CD4-positive, alpha-beta T cell treated with Interleukin-12 subunit alpha and Interleukin-12 subunit beta, for 1 hour (primary cell): ENCODE results near the gene ARAP3.

Source experiments
- DNase-seq: peaks from one replicate; pipeline ENCODE4 v3.0.0-alpha.2; 2020

Gene ARAP3

DNA sequence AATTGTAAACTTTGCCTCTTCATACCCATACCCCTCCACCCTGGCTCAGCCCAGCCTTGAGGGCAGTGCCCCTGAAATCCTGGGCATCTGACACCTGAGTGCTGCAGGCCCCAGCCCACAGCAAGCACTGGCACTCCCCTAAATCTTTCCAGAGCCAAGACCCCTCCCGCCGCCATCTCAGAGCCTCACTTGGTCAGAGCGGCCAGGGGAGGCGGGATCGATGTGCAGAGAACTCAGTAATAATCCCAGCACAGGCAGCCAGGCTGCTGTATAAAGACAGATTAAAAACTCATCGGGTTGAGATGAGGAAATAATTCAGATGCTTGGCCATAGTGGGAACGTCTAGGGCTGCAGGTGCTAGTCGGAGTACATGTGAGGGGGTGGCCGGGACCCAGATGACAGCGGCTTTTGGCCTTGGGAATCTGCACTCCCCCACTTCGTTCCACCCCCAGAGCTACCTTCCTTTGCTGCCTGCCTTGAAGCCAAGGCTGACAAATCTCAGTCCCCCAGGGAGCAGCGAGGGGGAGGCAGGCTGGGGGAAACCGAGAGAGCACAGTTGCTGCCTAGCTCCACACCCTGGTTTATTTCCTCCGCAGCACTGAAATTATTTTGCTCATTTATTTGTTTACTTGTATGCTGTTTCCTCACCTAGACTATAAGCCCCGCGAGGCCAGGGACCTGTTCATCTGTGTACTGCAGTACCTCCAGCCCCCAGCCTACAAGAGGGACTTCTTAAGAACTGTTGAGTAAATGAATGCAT is 19.5 kb upstream of the ARAP3 start:
- DNase-seq: no peak

DNA sequence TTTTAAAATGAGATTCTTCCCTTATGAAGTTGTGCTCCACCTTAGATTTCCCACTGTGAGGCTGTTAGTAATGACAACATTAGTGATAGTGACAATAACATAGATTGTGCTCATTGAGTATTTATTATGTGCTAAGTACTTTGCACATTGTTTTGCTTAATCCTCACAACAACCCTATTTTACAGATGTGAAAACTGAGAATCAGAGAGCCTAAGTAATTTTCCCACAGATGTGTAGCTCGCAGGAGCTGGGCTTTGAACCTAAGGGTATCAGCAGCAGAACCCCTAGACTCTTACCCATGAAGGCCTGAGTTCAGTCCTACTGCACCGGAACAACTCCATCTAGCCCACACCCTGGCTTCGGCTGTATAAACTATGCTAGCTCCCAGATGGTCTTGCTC is 15.6 kb upstream of the ARAP3 start:
- DNase-seq: no peak

DNA sequence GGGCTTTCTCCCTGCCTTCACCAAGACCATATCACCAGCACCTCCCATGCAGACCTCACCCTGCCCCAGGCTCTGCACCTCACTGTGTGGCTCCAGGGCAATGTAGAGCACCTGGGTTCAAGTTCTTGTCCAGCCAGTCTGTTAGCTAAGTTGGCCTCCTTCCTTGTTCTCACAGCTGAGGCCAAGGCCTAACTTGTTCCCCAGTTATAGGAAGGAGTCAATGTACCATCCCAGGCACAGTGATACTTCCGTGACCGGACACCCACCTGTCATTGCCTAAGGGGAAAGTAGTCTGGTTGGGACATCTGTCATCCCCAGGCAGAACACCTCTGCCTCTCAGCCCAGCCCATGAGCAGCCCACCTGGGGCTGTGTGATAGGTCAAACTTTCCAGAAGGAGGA is 14.4 kb upstream of the ARAP3 start:
- no peak for DNase-seq

DNA sequence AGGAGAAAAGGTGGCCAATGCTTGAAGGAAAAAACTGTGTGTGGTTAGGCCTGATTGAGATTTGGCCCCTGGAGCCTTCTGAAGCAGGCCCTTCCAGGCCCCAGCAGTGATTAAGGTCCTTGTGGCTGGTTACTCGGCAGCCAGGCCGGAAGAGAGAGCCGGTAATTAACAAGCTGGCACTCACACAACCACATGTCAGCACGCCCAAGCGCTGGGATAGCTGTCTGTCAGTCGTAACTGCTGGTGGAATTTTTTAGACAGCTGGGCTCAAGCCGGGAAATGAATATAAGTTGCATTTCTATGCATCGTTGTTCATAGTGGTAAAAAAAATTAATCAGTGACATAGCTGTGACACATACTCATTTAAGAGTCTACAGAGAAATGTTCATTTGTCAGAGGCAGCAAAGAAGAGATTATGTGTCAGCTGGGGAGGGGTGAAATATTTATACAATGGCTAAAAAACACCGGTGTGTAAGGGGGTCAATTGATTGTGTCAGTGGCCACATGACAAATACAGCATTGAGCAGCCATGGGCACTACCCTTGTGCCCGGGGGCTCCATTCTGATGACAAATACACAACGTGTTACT is 13.7 kb upstream of the ARAP3 start:
- DNase-seq: no peak

DNA sequence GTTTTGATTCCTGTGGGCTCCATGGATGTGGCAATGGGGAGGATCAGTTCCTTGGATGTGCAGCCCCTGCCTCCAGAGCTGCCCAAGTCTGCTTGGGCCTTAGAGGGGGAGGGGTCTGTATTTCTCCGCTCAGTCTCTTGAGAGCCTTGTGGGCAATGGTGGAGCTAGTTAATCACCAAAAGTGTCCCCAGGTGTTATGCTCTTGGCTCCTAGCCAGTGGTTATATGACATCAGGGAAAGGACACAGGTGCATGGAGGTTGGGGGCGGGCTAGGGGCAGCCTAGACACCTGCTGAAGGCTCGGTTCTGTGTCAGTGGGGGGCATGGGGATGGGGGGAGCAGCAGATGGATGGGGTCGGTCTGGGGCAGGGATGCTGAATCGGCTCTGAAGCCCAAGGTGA is 12.4 kb upstream of the ARAP3 start:
- no peak for DNase-seq

DNA sequence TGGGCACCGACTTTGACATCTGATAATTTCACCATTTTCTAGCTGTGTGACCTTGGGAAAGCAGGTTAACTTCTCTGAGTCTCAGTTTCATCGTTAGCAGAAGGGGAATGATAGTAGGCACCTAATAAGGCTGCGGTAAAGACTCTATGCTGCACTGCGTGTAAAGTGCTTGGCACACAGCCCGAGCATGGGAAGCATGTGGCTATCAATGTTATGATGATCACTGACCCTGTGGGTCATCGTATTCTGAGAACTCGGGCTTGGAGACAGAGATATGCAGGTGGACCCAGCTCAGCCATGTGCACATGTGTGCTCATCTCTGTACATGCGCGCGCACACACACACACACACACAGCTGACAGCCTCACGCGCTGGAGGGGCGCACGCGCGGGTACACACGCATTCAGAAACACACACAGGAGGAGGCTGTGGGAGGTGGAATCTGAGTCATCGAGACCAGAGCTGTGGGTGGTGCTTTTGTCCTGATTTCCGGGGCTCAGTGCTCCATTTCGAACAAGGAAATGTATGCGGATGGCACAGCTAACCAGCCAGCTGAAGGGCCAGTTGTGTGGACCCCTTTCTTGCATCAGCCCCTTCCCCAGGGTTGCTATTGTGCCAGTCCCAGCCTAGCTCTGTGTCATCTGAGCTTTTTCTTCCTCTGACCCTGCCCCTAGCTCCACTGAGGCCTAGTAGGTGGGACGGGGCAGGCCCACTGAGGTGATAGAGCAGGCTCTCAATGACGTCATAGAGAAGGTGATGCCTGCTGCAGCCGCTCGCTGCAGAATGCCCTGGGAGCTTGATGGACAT is 11.1 kb upstream of the ARAP3 start:
- DNase-seq: peak; percentile 74

DNA sequence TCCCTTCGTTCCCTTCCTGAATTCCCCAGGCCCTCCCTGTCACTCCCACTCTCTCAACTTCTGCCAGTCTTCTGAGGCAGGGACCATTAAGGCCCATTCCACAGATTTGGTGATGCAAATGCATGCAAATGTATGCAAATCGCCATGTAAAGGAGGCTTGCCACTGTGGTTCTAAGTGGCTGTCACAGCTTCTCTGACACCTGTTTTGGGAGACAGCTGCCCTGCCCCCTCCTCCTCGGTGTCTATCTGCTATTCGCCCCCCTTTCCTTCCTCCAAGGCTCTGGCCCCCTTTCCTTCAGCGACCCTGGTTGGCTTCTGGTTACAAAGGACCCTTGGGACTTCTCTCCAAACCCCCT is 10.5 kb upstream of the ARAP3 start:
- DNase-seq: no peak

DNA sequence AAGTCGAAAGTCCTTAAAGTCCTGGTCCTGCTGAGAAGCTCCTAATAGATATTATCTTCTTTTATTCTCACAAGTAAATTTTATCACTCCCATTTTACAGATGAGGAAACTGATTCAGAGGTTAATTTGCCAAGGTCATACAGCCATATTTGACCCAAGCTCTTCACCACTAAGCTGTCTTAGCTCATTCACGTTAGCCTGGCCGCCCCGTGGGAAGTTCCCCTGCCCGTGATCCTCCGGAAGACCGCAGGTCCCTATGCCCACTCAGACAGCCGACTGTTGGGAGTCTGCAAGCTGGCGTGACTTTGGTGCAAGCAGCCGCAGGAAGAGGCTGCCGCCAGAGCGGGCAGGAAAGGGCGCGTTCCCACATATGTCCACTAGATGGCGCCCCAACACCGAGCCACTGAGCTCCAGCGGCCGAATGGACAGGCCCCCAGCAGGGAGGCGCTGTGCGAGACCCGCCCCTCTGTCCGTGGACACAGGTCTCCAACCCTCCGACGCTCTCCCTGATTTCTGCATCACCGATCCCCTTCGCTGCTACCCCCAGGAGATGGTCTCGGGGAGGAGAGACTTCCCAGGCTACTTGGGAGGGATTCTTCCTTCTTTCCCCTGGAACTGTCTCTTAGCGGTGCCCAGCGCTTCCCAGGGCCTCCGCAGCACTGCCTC is 10.0 kb upstream of the ARAP3 start:
- DNase-seq: peak; percentile 88

DNA sequence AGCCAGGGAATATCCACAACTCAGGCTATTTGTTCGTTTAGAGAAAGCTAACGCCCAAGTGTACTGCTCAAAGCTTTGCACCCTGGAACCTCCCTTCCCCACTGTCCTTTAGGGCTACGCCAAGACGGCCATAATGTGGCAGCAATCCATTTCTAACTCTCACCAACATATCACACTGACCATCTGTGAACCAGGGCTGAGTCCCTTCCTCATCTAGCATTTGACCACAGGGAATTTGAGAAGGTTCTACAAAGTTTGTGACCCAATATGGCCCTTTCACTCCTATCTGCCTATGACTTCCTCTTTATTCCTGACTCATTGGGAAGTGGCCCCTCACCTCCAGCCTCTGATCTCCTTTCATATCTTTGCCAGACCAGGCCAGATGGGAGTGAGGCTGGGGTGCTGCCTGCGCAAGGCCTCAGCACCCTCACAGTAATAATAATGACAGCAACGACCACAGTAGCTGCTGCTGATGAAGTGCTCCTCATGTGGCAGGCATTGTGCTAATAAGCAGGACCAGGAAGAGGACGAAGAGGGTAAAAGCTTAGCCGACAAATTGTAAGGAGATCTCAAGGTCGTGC is 9.3 kb upstream of the ARAP3 start:
- DNase-seq: no peak

DNA sequence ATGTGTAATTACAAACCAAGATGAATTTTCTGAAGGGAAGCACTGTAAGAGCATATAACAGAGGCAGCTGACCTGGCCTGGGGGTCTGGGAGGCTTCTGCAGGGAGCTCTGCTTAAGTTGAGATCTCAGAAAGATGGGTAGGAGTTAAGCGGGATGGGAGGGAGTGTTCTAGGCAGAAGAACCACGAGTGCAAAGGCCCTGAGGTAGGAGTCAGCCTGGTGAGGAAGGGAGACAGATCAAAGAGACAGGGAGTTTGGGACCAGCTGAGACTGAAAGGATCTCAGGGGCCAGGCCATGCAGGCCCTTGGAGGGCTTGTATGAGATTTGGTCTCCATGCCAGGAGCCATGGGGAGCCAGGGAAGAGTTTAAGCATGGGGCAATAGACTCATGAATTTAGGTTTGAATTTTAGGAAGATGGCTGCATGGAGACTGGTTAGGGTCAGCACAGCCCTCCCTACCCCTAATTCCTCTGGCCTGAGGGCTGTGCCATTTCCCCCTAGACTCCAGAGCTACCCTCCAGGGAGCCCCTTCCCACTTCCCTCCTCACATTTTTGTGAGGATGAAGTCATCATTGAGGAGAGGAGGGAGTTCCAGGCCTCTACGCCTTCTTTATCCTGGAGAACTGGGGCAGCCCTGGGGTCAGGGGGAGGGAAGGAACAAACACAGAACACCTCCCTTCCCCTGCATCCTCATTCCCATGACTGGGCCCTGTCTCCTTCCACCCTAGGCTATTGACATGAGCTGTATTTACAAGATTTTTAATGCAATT is 4.8 kb upstream of the ARAP3 start:
- no peak for DNase-seq

DNA sequence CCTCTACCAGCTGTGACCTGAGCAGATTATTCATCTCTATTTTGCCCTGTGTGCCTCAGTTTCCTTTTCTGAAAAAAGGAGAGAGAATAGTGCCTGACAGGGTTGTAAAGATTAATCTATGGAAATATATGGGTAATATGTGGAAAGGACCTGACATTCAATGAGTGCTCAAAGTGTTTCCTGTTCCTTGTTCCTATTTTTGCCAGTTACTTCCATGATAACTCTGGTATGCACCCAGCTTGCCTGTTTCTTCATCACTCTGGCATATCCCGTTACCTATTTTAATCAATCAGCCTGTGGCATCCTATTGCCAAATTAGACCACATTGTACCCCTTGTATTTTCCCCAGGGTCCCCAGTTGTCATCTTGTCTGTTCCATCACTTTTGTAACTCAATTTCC is 3.6 kb upstream of the ARAP3 start:
- DNase-seq: no peak

DNA sequence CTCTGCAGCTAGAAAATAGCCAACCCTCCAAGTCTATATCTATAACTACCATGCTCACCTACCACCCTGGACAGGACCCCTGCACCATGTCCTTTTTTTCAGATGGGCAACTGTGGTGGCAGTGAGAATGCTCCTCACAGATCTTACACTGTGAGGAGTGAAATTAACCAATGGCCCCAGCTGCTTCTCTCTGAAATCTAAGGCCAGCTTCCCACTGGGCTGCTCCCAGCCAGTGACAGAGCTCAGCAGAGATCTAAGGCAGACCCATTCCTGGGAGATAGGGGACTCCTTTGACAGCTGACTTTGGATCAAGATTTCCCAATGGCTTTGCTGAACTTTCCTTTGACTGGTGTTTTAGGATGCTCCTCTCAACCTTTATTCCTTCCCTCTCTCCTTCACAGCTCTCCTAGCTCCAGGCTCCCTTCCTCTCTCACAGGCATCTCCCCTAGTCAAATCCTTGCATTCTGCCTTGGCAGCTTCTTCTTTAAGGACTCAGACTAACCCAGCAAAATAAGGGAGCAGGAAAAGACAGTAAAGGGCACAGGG is 1.6 kb upstream of the ARAP3 start:
- no peak for DNase-seq

DNA sequence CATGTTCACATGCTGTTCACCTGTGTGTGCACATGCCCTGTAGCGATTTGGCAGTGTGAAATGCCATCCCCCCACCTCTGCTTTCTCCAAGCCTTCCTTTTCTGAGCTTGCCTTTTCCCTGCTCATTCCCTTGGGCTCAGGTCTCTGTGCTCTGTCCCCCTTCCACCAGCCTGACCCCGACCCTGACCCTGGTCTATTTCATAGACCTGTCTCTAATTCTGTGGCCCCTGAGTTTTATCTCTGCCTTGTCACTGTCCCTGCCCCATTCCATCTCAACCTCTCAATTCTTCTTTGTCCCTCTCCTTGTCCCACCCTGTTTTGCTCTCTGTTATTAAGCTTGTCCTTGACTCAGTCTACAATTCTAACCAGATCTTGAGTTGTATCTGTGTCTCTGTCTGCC is 735 bp downstream of the ARAP3 start:
- no peak for DNase-seq

DNA sequence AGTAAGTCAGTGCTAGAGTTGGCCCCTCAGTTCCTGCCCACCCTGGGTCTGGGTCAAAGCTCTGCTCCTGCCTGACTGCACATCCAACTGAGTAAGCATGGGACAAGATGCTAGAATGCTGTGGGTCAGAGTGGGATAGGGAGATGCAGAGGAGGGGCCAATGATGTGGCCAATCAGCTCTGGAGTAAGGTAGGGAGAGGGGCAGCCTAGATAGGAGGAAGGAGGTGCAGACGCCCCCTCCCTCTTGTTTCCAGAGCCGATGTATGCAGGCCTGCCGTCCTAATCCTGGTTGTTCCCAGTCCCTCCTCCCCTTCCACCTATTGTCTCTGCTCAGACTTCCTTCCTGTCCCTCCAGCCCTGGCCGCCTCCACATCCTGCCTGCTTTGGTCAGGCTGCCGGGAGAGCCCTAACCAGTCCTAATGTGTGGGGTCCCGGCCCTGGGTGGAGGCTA is 1.3 kb downstream of the ARAP3 start:
- DNase-seq: no peak

DNA sequence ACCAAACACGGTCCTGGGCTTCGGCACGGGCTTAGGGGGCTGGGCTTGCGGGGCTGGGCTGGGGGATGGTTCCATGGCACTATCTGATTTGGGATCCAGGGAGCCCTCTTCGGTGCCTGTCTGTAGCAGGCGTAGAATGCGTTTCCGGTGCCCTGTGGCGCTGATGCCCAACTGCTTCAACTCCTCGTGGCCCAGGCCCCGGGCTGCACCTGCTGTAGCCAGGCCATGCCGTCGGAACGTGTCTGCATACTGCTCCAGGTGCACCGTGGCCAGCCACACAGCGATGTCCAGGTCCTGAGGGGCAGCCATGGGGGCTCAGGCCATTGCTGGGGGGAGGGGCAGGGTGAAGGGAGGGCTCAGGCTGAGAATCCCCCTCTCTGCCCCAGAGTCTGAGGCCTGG is 1.9 kb downstream of the ARAP3 start:
- DNase-seq: no peak

DNA sequence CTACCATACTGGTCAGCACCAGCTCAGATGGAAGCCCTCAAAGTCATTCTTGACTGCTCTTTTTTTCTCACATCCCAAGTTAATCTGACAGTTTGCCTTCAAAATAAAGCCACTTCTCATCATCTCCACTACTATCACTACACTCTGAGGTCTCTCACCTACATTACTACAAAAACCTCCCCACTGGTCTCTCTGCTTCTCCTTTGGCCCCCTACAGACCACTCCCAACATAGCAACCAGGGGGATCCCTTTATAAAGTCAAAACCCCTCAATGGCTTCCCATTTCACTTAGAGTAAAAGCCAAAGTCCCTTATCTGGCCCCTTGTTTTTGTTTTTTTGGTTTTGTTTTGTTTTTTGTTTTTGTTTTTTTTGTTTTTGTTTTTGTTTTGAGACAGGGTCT is 4.6 kb downstream of the ARAP3 start:
- DNase-seq: no peak

DNA sequence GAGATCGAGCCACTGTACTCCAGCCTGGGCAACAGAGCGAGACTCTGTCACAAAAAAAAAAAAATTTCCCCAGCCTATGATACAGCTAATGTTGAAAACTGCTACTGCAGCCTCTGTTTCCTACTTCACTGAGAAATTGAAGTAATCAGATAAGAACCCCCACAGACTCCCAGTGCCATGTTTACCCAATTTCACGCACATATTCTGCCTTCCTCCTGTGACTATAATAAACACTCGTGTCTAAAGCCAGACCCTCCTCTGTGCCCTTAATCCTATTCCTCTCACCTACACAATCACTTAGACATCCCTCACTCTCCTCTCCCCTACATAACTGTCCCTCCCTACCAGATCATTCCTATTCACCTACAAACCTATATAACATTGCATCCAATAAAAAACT is 6.4 kb downstream of the ARAP3 start:
- DNase-seq: no peak

DNA sequence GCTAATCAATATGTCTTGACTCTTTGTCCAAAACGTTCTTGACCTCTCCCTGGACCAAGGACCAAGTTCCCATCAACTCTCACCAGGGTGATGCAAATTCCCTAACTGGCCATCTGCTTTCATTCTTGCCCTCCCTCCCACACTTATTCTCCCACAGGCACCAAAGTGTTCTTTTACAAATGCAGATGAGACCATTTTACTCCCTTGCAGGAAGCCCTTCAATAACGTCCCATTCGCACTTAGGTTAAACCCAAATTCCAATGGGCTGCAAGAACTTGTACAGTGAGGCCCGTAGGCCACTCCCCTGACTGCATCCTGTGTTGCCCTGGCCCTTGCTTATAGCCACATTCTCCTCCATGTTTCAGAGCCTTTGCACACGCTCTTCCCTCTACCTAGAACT is 7.3 kb downstream of the ARAP3 start:
- no peak for DNase-seq

DNA sequence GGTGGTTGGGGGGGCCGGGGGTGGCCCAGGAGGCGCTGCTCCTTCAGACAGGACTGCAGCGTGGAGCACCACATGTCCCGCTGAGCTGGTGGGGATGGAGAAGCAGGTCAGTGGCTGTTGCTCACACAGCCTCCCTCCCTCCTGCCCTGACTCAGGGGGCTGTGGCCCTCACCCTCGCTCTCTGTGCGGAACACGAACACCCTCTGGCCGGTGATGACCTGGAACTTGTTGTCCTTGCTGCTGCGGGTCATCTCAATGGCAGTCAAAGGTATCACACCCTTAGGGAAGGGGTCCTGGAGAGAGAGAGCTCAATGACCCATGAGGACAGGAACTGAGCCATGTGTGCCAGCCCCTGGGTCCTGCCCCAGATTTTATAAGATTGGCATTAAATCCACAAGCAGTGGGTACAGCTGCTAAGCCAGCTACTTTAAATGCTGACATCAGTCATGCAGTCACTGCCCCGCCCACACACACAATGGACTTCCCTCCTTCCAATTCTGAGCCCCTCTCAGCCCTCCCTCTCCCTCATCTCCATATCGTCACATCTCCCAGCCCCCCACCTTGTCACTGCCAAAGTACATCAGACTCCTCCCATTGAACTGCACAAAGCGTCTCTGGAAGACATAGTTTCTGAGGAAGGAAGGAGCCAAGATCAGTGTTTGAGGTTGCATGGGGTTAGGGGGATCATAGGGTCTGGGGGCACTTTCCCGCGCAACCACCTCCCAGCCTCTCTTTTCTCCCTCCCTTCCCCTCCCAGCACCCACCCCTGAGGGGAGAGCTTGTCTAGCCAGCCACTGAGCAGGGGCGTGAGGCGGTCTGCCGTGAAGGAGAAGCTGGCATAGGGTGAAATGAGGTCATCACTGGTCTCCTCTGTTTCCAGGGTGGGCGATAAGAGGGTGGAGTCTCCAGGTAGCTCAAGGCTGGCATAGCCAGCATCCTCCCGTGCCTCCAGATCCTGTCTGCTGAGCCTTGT is 8.9 kb downstream of the ARAP3 start:
- no peak for DNase-seq

DNA sequence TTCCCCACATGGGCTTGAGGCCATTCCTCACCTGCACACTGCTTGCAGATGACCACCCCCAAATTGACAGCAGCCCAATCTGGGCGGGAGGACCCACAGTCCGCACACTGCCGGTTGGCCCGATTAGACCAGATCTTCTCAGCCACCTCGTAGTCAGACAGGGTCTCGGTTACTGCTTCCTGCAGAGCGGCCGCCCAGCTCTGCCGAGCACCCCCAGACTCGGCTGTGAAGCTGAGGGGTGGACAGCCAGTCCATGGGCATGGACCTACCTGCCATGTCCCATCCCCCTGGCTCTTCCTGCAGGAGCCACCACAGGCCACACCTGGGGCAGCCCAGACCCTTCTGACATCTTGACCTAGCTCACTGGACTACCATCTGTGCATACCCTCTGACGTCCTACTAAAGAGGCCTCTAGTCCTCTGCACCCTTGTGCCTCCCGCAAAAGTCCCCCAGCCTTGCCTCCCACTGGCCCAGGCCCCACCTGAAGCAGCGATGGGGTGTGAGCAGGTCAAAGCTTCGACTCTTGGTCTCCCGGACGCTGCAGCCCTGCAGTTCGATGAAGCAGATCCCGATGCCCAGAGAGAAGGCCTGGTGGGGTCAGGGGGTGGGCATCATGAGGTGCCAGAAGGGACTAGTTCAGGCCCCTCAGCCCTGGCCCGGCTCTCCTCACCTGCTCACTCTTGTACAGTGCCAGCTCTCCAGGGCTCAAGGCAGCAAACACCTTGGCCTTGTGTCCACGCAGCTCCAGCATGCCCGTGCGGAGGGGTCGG is 9.8 kb downstream of the ARAP3 start:
- no peak for DNase-seq
